KMS-11 (cell line): ENCODE results near the gene TULP4.

Experiments used
- H2AFZ ChIP-seq: fragments of 200-600 bp; sonication (generic); 2 replicates; pipeline ENCODE4 v1.6.1; 2016; ENCODE audit warnings: antibody characterized with exemption, mixed run types, low read depth
- H3K27ac ChIP-seq: fragments of 200-600 bp; sonication (generic); 2 replicates; pipeline ENCODE4 v1.6.1; 2016; ENCODE audit warnings: mild to moderate bottlenecking, mixed run types
- H3K27me3 ChIP-seq: fragments of 200-600 bp; sonication (generic); 2 replicates; pipeline ENCODE4 v1.6.1; 2017; ENCODE audit warnings: mild to moderate bottlenecking, low read depth, mixed run types, moderate library complexity; ENCODE audit not compliant: insufficient read depth
- H3K36me3 ChIP-seq: fragments of 200-600 bp; sonication (generic); 2 replicates; pipeline ENCODE4 v1.6.1; 2017; ENCODE audit warnings: mild to moderate bottlenecking, mixed run types; ENCODE audit not compliant: insufficient read depth
- H3K4me1 ChIP-seq: fragments of 200-600 bp; sonication (generic); 2 replicates; pipeline ENCODE4 v1.6.1; 2016; ENCODE audit warnings: mild to moderate bottlenecking, low read depth, mixed run types; ENCODE audit not compliant: poor library complexity, severe bottlenecking
- H3K4me2 ChIP-seq: fragments of 200-600 bp; sonication (generic); 2 replicates; pipeline ENCODE4 v1.7.0; 2016; ENCODE audit warnings: mild to moderate bottlenecking, mixed run types
- H3K4me3 ChIP-seq: fragments of 200-600 bp; sonication (generic); IDR thresholded peaks from 2 replicates; pipeline ENCODE4 v1.6.1; 2017; ENCODE audit warnings: low read depth, low read length, mixed read lengths; ENCODE audit not compliant: insufficient read depth
- H3K79me2 ChIP-seq: fragments of 200-600 bp; sonication (generic); 2 replicates; pipeline ENCODE4 v1.6.1; 2016; ENCODE audit warnings: low read depth, mixed run types; ENCODE audit not compliant: insufficient read depth
- H3K9ac ChIP-seq: fragments of 200-600 bp; sonication (generic); 2 replicates; pipeline ENCODE4 v1.6.1; 2016; ENCODE audit warnings: mild to moderate bottlenecking, mixed run types
- H4K20me1 ChIP-seq: fragments of 200-600 bp; sonication (generic); 2 replicates; pipeline ENCODE4 v1.6.1; 2016; ENCODE audit warnings: mild to moderate bottlenecking, mixed run types; ENCODE audit not compliant: insufficient read depth
- TF ChIP-seq, protein P1 (sequence below): fragments of 200-600 bp; sonication (generic); conservative IDR thresholded peaks from 2 replicates; pipeline ENCODE4 v1.6.1; 2017; ENCODE audit warnings: low read depth, mild to moderate bottlenecking, antibody characterized with exemption, low read length, moderate library complexity, mixed read lengths

Gene TULP4

DNA sequence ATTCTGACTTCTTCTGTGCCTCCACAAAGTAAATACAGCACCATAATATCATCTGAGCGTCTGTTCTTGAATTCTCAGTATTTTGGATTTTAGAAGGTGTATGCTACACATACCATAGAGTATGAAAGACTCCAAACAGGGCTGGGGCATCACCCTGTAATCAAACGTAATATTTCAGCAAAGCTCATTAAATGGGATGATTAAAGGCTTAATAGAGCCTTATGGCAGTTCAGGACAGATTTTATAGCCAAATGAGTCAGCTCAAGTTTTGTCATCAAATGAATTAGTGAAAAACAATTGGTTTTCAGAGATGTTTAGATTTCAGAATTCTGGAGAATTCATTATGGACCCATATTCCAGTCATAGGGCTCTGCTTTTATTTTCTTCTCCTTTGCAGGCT lies 68.9 kb downstream of the TULP4 start:
- no peak overlapping the region for H3K4me2 ChIP-seq
- H3K4me1 ChIP-seq = no peaks in the 10 kb centered on the region
- no peak overlapping the region for H3K27ac ChIP-seq
- H3K4me3 ChIP-seq = no peak overlapping the region
- no peaks in the 10 kb centered on the region for H3K27me3 ChIP-seq
- no peaks in the 10 kb centered on the region for H3K36me3 ChIP-seq
- no peak overlapping the region for H3K9ac ChIP-seq
- H3K79me2 ChIP-seq = peaks cover 7% of the 10 kb centered on the region; the same call in 1 of the 2 replicates
- TF ChIP-seq, protein P1, sequence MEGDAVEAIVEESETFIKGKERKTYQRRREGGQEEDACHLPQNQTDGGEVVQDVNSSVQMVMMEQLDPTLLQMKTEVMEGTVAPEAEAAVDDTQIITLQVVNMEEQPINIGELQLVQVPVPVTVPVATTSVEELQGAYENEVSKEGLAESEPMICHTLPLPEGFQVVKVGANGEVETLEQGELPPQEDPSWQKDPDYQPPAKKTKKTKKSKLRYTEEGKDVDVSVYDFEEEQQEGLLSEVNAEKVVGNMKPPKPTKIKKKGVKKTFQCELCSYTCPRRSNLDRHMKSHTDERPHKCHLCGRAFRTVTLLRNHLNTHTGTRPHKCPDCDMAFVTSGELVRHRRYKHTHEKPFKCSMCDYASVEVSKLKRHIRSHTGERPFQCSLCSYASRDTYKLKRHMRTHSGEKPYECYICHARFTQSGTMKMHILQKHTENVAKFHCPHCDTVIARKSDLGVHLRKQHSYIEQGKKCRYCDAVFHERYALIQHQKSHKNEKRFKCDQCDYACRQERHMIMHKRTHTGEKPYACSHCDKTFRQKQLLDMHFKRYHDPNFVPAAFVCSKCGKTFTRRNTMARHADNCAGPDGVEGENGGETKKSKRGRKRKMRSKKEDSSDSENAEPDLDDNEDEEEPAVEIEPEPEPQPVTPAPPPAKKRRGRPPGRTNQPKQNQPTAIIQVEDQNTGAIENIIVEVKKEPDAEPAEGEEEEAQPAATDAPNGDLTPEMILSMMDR = no peak
- H2AFZ ChIP-seq = no peak overlapping the region
- no peaks in the 10 kb centered on the region; the same call in 1 of the 2 replicates for H4K20me1 ChIP-seq

DNA sequence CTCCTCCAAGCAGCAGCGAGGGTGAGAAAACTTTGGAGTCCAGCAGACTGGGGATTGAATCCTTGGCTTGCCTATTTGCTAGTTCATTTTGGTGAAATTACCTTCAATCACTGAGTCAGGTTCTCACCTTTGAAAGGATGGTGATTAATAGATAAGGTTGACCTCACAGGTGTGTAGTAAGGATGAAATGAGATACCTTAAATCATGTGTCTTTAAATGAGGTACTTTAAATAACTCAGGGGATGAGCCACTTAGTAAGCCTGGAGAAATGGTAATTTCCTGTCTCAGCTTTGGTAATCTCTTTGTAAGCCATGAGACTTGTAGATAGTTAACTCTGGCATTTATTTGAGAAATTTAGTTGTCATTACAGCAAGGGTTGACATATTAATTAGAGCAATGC lies 70.2 kb downstream of the TULP4 start:
- peaks cover 5% of the 10 kb centered on the region; the same call in 1 of the 2 replicates for H3K79me2 ChIP-seq

DNA sequence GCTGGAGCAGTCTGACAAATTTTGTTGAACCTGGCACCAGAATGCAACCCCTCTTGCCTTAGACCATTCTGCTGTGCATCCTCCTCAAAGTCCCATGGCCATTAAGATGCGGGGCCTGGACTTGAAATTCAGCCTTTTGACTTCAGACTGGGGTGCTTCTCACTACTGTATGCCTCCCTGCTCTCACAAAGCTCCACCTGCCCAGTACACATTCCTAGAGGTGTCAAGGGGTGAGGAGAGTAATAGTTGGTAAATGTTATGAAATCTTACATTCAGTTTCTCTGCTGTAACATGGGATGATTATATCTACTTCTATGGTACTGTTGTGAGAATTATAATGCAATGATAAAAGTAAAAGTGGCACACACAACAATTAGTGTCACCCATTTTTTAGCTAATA lies 70.8 kb downstream of the TULP4 start:
- H2AFZ ChIP-seq = no peak overlapping the region
- H3K9ac ChIP-seq = no peak overlapping the region
- TF ChIP-seq, protein P1 = no peak
- no peak overlapping the region for H3K4me2 ChIP-seq
- H3K27me3 ChIP-seq = no peaks in the 10 kb centered on the region
- no peak overlapping the region for H3K4me3 ChIP-seq
- H3K4me1 ChIP-seq = no peaks in the 10 kb centered on the region
- H3K36me3 ChIP-seq = no peaks in the 10 kb centered on the region
- no peaks in the 10 kb centered on the region for H3K79me2 ChIP-seq
- no peaks in the 10 kb centered on the region; the same call in 1 of the 2 replicates for H4K20me1 ChIP-seq
- no peak overlapping the region for H3K27ac ChIP-seq

More for the DNA sequence above, 70.2 kb downstream of the TULP4 start:
- Histone ChIP-seq H3K4me1 (no peaks in the 10 kb centered on the region), H3K9ac (no peak overlapping the region), H3K27me3 (no peaks in the 10 kb centered on the region), H4K20me1 (no peaks in the 10 kb centered on the region; the same call in 1 of the 2 replicates), H3K27ac (no peak overlapping the region), H3K36me3 (no peaks in the 10 kb centered on the region), H3K4me3 (no peak overlapping the region), H3K4me2 (no peak overlapping the region), H2AFZ (no peak overlapping the region)
- TF ChIP-seq, protein P1 = no peak

DNA sequence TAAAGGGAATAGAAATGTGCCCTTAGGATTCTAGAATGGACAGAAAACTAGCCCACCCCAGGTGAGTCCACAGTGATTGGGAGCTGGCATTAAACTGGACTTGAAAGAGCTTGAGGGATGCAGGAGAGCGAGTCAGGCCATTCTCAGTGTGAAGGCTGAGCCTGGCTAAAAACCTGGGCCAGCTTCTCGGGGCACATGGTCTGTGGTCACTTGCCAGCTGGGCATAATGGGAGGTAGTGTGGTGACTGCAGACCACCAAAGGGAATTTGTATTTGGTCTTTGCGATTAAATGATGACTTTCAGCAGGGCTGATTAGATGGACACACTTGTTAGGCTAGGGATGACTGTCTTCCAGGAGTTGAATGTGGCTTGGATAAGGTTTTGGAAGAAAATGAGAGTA lies 71.3 kb downstream of the TULP4 start:
- H3K4me1 ChIP-seq = no peaks in the 10 kb centered on the region
- no peak overlapping the region for H3K9ac ChIP-seq
- no peaks in the 10 kb centered on the region; the same call in 1 of the 2 replicates for H4K20me1 ChIP-seq
- H3K36me3 ChIP-seq = no peaks in the 10 kb centered on the region
- TF ChIP-seq, protein P1 = no peak
- H3K27me3 ChIP-seq = no peaks in the 10 kb centered on the region
- H3K79me2 ChIP-seq = no peaks in the 10 kb centered on the region
- H3K27ac ChIP-seq = no peak overlapping the region
- no peak overlapping the region for H3K4me3 ChIP-seq
- H3K4me2 ChIP-seq = no peak overlapping the region
- no peak overlapping the region for H2AFZ ChIP-seq
